GM21576 (cell line): ENCODE data around the gene RAB7B.

Experiments
- ATAC-seq: cut with Tn5 transposase; IDR thresholded peaks from one replicate; pipeline ENCODE4 v1.9.1; 2021; ENCODE audit warnings: mild to moderate bottlenecking, moderate library complexity; ENCODE audit not compliant: unreplicated experiment

The RAB7B gene

DNA sequence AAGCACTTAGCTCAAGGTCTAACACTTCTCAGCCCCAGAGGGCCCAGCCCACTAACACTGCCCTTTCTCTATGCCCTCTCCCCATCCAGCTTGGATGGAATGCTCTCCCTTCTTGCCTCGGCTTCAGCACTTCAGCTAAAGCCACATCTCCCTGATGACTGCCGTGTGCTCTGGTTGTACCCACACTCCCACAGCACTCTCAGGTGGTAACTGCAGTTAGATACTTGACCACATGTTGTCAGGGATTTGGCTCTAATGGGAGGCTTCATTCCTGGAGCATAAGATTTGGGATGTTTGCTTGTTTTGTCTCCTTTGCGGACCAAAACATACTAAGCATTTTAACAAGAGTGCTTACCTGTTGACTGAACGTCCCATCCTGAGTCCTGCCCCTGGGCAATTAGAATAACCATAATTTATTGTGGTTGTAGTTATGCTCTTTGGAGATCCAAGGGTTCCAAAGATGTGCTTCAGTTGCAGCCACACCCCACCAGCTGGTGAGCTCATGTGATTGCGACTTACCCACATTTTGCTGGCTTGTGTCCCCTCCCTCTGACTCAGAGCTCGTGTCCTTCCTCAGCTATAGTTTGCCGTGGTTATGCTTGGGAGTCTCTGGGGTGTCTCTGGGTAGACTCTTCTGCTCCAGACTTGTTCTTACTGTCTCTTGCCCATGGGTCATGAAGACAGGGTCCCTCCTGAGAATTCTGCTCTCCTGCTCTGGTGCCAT is 52.2 kb downstream of the RAB7B start:
- no peak for ATAC-seq

DNA sequence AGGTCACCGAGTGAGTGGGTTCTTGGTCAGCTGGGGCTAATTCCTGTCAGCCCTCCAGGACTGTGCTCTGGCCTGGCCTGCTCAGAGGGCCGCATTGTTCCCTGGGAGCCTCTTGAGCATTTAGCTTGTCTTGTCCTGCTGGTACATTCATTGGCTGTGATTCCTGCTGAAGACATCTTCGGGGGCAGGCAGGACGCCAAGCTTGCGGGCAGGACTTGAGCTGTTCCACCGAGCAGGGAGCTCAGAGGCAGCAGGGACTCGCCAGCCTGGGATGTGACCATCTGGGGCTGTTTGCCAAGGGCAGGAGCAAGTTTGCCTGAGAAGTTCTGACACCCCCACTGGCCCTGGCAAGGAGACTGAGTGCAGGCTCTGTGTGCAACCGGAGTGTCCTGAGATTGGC is 52.9 kb downstream of the RAB7B start:
- ATAC-seq = no peak

DNA sequence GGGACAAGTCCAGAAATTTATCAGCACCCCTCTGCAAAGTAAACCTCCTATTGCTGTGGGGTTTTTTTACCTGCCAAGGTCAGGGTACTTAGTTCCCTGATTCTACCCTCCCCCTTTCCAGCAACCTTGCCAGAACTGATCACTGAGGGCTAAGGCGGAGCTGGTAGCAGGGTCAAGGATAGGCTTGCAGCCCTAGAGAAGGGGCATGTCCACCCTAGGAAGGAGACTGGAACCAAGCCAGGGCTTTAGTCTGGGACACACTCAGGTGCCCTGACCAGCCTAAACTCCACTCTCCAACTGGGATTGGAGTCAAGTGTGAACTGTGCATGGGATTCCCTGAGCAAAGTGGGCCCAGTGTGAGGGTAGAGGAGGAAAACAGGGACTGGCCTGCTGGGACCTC is 53.4 kb downstream of the RAB7B start:
- no peak for ATAC-seq

DNA sequence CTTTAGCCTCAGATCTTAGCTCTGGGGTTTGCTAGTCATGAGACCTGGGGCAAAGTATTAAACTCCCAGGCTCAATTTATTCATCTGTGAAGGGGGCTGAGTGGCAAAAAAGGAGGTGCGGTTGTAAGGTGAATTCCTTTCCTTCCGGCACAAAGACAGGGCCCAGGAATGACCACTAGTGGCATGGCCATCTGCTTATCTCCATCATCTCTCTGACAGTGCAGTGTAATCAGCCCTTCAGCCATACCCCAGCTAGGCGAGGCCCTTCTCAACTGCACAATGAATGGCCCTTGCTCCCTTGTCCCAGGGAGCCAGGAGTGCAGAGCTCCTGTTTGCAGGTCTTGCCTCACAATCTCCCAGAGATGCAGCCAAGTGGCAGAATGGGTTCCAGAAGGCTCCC is 54.3 kb downstream of the RAB7B start:
- no peak for ATAC-seq

DNA sequence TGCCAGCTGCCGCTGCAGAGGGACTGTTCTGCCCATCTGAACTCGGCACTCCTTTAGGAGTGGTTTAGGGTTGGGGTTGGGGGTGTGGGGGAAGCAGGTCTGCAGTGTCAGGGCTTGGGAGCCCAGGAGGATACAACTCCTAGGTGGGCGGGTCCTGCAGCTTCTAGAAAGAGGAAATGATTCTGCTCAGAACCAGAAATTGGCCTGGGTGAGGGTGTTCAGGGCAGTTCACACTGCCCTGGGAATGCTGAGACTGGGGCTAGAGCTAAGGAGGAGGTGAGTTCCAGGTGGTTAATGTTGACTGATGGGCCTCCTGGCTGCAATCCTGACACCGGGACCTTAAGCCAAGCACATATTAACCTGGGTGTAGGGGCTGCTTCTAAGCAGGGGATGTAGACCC is 55.2 kb downstream of the RAB7B start:
- ATAC-seq = no peak

DNA sequence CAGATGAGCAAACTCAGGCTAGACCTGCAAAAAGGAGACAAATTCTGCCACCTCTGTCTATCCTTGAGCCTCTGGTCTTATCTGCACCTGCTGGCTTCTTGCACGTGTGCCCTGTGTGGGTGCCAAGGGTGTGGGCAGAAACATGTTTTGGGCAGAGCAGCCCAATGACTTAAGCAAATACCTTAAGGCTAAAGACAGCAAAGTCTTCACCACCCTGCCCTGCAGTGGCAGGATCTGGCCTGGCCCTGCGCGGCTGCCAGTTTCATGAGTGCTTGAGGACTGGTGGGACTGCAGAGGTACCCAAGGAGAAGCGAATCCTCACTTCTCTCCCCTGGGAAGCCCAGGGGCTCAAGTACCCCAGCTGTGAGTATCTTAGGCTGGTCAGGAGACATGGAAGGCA is 56.2 kb downstream of the RAB7B start:
- no peak for ATAC-seq

DNA sequence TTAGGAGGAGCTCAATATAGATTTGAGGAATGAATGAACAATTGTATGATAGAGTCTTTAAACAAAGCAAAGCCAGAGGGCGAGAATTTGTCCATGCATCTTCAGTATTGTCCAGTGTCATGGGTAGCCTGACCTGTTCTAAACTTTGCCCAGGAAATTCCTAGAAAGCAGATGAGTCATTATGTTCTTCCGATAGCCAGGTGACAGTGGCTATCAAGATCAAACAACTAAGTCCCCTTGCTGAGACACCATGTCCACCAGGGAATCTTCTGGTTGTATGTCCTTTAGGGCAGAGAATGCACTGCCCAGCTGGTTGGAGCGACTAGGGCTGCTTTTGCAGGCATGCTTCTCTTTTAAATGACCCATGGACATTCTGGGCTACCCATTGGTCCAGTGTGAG is 58.1 kb downstream of the RAB7B start:
- ATAC-seq = no peak

DNA sequence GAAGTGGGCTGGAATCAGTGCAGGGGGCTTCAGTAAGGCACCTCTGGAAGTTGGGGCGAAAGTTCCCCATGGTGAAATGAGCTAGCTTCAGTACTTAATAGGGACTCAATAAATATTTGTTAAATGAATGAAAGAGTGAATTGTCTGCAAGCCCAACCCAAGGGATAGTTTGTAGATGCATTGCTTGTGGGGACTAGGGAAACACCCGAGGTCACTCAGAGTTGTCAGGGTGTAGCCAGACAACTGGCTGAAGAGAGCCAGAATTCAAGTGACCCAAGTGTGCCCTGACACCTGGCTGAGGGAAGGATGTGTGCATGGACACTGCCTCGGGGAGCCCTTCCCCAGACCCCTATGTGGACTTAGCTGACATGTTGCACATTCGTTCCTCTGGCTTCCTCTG is 58.7 kb downstream of the RAB7B start:
- ATAC-seq = no peak

DNA sequence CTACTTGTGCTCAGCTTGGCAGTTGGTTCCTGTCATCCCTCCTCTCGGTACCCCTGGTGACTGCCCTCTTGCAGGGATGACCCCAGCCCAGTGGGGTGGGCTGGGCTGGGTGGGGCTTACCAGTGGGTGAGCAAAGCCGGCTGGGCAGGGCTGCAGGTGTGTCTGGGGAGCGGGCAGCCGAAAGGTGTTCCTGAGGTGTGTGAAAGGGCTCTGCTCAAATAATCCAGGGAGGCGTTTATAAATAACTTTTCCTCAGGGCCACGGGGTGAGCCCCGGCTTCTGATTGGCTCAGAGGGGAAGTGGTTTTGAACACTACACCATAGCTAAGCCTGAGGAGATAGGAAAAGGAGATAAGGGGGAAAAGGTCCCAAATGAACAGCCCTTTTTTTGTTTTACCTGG is 60.0 kb downstream of the RAB7B start, which contains the start of gene SLC26A9:
Gene SLC26A9 (minus strand): TSS at position 212 of the 400 bp plus-strand sequence. CDS start 7,636 bp downstream, outside the sequence.
- ATAC-seq = no peak

DNA sequence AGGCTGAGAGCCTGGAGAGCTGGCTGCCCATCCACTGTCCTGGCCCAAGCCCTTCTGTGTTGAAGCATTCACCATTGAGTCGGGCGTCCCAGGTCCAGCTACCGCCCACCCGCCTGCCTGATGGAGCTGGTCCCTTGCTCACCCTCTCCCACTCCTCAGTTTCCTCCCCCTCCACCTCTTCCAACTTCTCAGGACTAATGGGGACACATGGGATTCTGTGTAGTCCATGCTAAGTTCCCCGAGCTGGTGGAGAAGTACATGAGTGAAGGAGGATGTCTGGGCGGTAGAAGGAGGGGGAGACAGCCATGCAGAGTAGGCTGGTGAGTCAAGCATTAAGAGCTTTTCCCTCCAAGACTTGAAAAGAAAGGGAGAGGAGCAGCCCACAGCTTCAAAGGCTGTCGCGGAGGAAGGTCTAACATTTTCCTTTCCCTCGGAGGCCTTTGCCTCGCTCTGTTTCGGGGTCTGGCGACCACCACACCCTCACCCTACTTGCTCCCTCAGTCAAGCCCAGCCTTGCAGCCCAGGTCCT is 60.5 kb downstream of the RAB7B start:
- no peak for ATAC-seq

DNA sequence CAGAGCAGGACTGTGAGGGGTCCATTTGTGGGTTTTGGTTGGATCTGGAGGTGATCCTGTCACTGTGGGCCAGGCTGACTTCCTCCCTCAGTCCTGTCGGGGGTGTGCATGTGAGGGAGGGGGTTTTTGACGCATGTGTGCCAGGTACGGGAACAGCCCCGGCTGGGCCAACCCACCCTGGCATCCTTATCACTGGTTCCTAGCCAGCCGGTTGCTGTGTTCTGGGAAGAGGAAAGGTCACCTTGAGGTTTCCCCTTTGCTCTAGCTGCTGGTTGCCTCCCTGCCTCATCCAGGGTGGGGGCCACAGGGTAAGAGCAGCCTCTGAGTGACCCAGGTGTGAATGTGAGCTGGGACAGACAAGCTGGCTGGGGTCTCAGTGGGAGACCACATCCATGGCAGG is 62.5 kb downstream of the RAB7B start:
- ATAC-seq = no peak

DNA sequence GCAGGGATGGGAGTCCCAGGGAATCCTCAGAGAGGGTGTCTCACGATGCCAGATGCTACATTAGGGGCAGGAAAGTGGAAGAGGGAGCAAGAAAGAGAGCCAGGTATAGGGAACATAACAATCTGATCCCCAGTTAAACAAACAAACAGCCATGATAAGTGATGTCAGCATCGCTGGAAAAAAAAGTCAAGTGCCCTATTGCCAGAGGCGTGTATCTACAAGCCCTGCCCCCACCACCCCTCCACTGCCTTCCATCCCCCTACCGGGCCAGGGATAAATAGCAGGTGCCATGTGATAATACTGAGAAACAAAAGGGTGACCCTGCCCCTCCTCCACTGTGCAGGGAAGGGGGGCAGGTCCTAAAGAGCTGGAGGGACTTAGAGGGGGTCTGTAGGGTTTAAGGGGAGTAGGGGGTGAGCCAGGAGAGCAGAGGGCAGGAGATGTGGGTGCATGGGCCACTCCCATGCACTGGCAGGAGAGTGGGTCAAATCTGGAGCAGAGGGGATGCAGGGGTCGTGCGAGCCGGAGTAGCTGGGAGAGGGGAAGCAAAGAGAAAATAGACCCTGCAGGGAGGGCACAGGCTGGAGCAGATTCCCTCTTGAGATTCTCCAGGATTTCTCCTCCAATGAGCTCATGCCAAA is 63.4 kb downstream of the RAB7B start:
- no peak for ATAC-seq

DNA sequence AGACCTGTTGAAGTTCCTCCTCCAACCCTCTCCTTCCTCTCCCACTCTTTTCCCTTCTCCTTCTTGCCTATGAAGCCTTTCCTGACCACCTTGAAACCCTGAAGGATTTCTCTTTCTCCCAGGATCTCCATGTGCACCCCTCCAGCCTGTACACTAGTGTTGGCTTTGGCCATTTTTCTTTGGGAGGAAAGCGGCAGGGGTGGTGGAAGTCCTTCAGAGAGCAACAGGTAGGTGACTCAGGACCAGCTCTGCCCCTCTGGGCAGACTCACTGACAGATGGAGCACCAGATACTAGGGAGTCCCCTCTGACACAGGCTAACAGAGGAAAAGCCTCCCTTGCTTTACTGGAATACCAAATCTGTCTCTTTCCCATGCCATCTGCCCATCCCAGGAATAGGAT is 64.5 kb downstream of the RAB7B start:
- ATAC-seq = no peak

DNA sequence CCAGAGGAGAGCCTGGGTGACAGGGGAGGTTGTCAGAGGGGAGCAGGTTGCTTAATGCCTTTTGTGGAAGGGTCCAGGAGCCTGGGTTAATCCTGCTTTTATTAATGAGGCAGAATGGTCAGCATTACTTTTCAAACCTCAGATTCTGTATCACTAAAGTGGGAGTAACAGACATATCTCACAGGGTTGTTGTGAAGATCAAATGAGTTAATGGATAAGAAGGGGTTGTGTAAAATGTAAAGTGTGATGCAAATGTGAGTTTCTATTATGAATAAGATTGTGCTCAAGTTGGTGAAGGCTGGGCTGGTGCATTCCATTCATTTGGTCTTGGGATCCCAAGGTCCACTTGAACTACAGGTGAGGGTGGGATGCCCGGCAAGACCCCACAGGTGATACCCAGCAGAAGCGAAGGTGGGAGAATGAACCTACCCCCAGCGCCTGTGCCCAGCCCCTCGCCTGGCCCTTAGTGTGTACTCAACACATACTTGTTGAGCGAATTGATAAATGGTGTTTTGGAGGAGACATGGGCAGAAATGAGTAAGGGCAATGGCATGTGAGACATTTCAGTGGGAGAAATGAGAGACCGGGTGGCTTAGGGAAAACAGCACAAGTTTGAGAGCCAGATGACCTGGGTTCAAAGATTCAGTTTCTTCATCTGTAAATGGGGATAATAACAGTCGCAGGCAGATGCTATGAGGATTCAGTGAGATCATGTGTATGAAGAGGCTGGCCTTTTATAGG is 66.2 kb downstream of the RAB7B start:
- ATAC-seq = no peak

DNA sequence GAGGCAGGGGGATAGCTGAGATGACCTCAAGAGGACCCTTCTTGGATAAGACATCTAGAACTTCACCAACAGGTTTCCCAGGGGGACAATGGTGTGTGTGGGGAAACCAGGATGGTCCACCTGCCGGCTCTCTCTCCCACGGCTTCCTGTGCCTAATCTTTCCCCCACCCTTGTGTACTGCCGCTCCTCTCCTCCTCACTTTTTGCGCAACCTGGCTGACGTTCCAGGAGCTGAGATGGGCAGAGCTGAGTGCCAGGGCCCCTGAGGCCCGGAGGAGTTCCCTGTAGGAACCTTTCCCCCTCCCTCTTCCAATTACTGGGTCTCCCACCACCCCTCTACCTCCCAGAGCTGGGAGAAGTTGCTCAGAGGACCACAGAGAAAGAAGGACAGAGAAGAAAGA is 66.9 kb downstream of the RAB7B start:
- no peak for ATAC-seq

DNA sequence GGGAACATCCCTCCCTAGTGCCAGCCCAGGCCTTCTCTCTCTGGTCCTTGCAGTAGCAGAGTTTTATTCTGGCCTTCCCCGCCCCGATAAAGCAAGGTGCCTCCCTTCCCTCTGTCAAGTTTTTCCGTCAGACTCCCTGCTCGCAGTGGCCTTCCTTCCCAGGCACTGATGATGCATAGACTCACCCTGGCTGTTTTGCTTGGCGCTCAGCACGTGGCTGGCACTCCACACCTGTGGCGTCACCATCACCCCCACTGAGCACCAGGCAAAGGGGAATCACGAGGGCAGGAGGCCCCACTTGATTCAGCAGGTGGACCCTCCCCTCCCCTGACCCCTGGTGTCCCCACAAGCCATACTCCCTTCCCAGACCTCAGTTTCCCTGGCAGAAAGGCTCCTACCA is 67.3 kb downstream of the RAB7B start:
- no peak for ATAC-seq

DNA sequence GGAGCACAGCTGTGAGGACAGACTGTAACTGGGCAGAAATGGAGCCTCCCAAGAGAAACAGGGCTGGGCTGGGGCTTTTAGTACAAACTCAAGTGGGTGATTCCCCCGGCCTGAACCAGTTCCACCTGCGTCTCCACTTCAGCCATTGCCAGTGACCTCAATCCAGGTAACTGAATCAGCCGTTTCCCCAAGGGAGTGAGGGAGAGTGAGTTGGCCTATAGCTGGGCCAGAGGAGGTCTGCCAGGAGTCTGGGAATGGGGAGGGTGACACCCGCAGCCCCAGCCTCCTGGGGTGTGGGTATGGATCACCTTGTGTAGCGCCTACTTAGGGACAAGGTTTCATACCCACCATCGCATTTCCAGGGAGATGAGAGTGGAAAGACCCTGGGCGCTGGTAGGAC is 68.4 kb downstream of the RAB7B start:
- no peak for ATAC-seq

DNA sequence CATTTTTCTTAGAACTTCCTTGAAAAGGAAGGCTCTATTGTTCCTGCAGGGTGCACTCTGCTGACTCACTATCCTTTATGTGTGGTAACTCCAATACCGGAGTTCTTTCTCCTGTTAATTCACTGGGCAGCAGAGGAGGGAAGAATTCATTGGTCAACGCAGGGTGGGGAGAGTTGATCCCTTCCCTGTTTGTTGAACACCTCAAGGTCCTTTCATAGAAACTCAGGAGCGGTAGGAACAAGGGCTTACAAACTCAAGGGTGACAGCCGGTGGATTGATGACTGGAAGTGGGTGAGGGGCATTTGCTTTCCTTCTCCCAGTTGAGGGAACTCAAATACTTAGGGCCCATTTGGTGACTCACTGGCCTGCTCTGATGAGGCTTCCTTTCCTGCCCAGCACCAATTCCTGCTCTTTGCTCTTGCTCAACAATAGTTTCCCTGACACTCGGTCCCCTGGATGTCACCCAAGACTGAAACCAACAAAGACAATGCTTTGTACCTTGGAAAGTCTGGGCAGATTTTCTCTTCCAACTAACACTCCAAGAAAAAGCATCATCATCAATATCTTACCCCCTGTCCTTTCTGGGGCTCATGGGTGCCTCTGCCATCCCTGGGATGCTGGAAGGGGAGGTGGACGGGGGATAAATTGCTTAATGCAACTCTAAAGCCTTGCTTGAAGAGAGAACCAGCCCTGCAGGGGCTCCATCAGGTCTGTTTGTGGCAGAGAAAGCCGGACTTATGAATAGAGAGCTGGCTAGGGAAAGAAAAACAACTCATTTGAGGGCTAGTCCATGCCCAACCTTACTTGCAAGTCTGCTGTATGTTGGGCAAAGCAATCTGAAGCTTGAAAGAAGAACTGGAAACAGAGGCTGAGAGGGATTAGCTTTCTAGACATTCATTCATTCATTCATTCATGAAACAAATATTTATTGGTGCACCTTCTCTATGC is 69.2 kb downstream of the RAB7B start:
- ATAC-seq = no peak

DNA sequence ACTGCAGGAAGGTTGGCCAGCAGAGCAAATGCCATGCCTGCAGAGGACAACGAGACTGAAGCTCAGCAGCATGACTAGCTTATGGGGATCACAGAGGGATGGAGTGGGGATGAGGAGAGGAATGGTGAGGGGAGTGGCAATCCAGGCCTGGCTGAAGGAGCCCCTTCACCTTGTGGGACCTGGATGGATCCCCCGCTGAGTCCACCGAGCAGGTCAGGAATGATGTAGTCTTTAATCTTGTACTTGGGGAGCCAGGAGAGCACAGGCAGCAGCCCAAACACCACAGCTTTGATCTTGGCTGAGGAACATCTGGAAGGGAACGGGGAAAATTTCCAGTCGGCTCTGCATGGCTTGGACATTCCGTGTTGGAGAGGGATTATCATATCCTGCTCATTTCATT is 70.4 kb downstream of the RAB7B start:
- ATAC-seq = no peak

DNA sequence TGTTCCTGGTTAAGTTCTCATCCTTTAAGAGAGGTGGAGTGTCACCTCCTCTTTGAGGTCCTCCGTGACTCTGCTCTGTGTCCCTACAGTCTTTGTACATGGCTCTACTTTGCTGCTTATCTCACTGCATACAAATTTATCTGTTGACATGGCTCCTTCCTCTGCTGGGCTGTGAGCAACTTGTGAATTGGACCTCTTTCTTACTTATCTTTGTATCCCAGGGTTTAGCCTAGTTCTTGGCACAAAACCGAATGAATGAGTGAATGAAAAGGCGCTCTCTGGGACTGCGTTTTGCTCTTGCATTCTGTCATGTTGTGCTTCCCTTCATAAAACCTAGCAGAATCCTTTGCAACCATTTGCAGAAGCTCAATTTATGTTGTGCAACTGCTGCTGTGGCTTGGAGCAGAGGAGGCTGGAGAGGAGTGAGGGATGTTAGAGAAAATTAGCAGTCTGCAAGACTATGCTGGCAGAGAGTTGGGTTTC is 72.4 kb downstream of the RAB7B start:
- ATAC-seq = no peak

DNA sequence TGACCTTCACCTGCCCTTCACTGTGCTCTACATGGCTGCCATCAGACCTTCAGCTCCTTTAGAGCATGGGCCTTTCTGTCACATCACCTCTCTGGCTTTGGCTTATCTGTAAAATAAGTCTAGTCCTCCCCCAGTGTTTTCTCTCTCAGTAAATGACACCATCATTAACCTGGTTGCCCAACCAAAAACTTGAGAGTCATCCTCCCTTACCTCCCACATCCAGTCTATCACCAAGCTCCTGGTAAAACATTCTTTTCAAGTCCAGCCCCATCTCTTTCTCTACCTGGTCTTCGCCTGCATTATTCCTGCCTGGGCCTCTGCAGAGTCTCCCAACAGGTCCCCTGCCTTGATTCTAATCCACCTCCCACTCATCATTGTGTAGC is 73.0 kb downstream of the RAB7B start:
- ATAC-seq = no peak
